ENCODE results near the gene SH3BGRL2.

Gene SH3BGRL2

GRCh38 chr6:79704200-79704599, 73.1 kb downstream of the SH3BGRL2 start:
- no peaks in the 10 kb centered on the region for H3K27me3 ChIP-seq (replicated peaks; ENCODE audit: insufficient read depth, low read length)
- H3K4me1 ChIP-seq (ENCODE audit: low read length): no peaks in the 10 kb centered on the region
- no peaks in the 10 kb centered on the region for H3K9me2 ChIP-seq (replicated peaks; ENCODE audit: insufficient read depth, low read length)
- H2AFZ ChIP-seq (ENCODE audit: low read length): no peak overlapping the region
- no peaks in the 10 kb centered on the region for H3K9me3 ChIP-seq (replicated peaks; ENCODE audit: insufficient read depth, low read length)
- TF ChIP-seq EZH2phosphoT487 (IDR thresholded peaks at IDR 0.05; ENCODE audit: low read length): no peak
- H3F3A ChIP-seq (ENCODE audit: insufficient read depth, low read length): no peaks in the 10 kb centered on the region
- H3K9ac ChIP-seq (ENCODE audit: low read length): no peak overlapping the region
- no peak overlapping the region for H3K4me3 ChIP-seq (ENCODE audit: low read length)
- no peaks in the 10 kb centered on the region for H3K79me2 ChIP-seq (ENCODE audit: low read length)
- H3K27ac ChIP-seq (ENCODE audit: low read length): no peak overlapping the region
- no peaks in the 10 kb centered on the region for H4K20me1 ChIP-seq (ENCODE audit: insufficient read depth, low read length)
- H3K4me2 ChIP-seq (ENCODE audit: low read depth, low read length): no peak overlapping the region
- no peaks in the 10 kb centered on the region for H3K36me3 ChIP-seq (replicated peaks; ENCODE audit: insufficient read depth, low read length)
- no peak for DNase-seq

DNA sequence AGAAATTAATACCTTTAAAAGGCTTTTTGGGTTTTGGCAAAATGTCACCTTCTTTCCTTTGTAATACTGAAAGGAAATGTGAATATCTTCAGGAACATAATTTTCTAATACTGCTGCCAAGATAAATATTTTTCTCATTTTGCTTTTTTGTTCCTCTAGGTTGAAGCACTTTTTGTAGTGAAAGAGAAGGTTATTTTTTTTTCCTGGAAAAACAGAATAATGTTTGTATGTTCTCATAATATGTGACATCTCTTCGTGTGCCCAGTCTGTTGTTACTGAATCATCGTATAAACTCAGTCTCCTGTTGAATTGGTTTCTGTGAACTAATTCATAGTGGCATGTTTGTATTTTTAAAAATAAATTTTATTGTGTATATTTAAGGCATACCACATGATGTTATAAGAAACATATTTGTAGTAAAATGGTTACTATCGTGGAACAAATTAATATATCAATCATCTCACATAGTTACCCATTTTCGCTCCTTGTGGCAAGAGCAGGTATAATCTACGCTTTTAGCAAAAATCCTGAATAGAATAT, 74.4 kb downstream of the SH3BGRL2 start:
- H3K36me3 ChIP-seq (replicated peaks; ENCODE audit: insufficient read depth, low read length): no peaks in the 10 kb centered on the region
- no peaks in the 10 kb centered on the region for H3K9me2 ChIP-seq (replicated peaks; ENCODE audit: insufficient read depth, low read length)
- H3K4me1 ChIP-seq (ENCODE audit: low read length): 0 out of 2 replicates have a peak, but pooled peaks cover 3% of the 10 kb centered on the region
- no peak overlapping the region for H3K4me3 ChIP-seq (ENCODE audit: low read length)
- no peak overlapping the region for H2AFZ ChIP-seq (ENCODE audit: low read length)
- TF ChIP-seq CTCF (IDR thresholded peaks at IDR 0.05; ENCODE audit: low read length): no peak
- no peak for TF ChIP-seq EZH2 (optimal IDR thresholded peaks at IDR 0.05; ENCODE audit: low read depth, low read length)
- TF ChIP-seq EZH2phosphoT487 (IDR thresholded peaks at IDR 0.05; ENCODE audit: low read length): no peak
- no peaks in the 10 kb centered on the region for H3F3A ChIP-seq (ENCODE audit: insufficient read depth, low read length)
- no peak overlapping the region for H3K27ac ChIP-seq (ENCODE audit: low read length)
- H3K9ac ChIP-seq (ENCODE audit: low read length): no peak overlapping the region
- H4K20me1 ChIP-seq (ENCODE audit: insufficient read depth, low read length): no peaks in the 10 kb centered on the region
- no peak for DNase-seq
- no peaks in the 10 kb centered on the region for H3K79me2 ChIP-seq (ENCODE audit: low read length)
- H3K4me2 ChIP-seq (ENCODE audit: low read depth, low read length): no peak overlapping the region
- H3K27me3 ChIP-seq (replicated peaks; ENCODE audit: insufficient read depth, low read length): no peaks in the 10 kb centered on the region
- no peaks in the 10 kb centered on the region for H3K9me3 ChIP-seq (replicated peaks; ENCODE audit: insufficient read depth, low read length)

DNA sequence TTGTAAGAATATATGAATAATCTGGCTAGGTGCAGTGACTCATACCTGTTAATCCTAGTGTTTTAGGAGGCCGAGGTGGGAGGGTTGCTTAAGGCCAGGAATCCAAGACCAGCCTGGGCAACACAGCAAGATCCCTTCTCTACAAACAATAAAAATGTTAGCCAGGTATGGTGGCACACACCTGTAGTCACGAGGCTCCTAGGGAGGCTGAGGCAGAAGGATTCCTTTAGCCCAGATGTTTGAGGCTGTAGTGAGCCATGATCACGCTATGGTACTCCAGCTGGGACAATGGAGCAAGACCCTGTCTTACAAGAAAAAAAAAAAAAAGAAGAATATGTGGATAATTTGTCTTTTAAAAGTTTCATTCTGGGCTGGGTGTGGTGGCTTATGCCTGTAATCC, 75.4 kb downstream of the SH3BGRL2 start:
- Histone ChIP-seq H3K27ac (ENCODE audit: low read length) (no peak overlapping the region), H3K79me2 (ENCODE audit: low read length) (no peaks in the 10 kb centered on the region), H4K20me1 (ENCODE audit: insufficient read depth, low read length) (no peaks in the 10 kb centered on the region), H3K4me3 (ENCODE audit: low read length) (no peak overlapping the region), H3K36me3 (replicated peaks; ENCODE audit: insufficient read depth, low read length) (no peaks in the 10 kb centered on the region), H2AFZ (ENCODE audit: low read length) (no peak overlapping the region), H3K4me2 (ENCODE audit: low read depth, low read length) (no peak overlapping the region), H3K9ac (ENCODE audit: low read length) (no peak overlapping the region), H3F3A (ENCODE audit: insufficient read depth, low read length) (no peaks in the 10 kb centered on the region), H3K9me2 (replicated peaks; ENCODE audit: insufficient read depth, low read length) (no peaks in the 10 kb centered on the region), H3K27me3 (replicated peaks; ENCODE audit: insufficient read depth, low read length) (no peaks in the 10 kb centered on the region), H3K4me1 (ENCODE audit: low read length) (0 out of 2 replicates have a peak, but pooled peaks cover 6% of the 10 kb centered on the region), H3K9me3 (replicated peaks; ENCODE audit: insufficient read depth, low read length) (no peaks in the 10 kb centered on the region)
- DNase-seq: no peak
- no peak for TF ChIP-seq EZH2 (optimal IDR thresholded peaks at IDR 0.05; ENCODE audit: low read depth, low read length)
- TF ChIP-seq EZH2phosphoT487 (IDR thresholded peaks at IDR 0.05; ENCODE audit: low read length): no peak
- no peak for TF ChIP-seq CTCF (IDR thresholded peaks at IDR 0.05; ENCODE audit: low read length)

GRCh38 chr6:79707621-79708020, 76.5 kb downstream of the SH3BGRL2 start:
- no peak overlapping the region for H3K9ac ChIP-seq (ENCODE audit: low read length)
- H3K27ac ChIP-seq (ENCODE audit: low read length): no peak overlapping the region
- no peak overlapping the region for H2AFZ ChIP-seq (ENCODE audit: low read length)
- H3K9me2 ChIP-seq (replicated peaks; ENCODE audit: insufficient read depth, low read length): no peaks in the 10 kb centered on the region
- H3K4me1 ChIP-seq (ENCODE audit: low read length): 0 out of 2 replicates have a peak, but pooled peaks cover 6% of the 10 kb centered on the region
- no peak for TF ChIP-seq CTCF (IDR thresholded peaks at IDR 0.05; ENCODE audit: low read length)
- TF ChIP-seq EZH2phosphoT487 (IDR thresholded peaks at IDR 0.05; ENCODE audit: low read length): no peak
- TF ChIP-seq EZH2 (optimal IDR thresholded peaks at IDR 0.05; ENCODE audit: low read depth, low read length): no peak
- H3K36me3 ChIP-seq (replicated peaks; ENCODE audit: insufficient read depth, low read length): no peaks in the 10 kb centered on the region
- H3K27me3 ChIP-seq (replicated peaks; ENCODE audit: insufficient read depth, low read length): no peaks in the 10 kb centered on the region
- no peak overlapping the region for H3K4me3 ChIP-seq (ENCODE audit: low read length)
- no peak overlapping the region for H3K4me2 ChIP-seq (ENCODE audit: low read depth, low read length)
- H3F3A ChIP-seq (ENCODE audit: insufficient read depth, low read length): no peaks in the 10 kb centered on the region
- DNase-seq: no peak
- no peaks in the 10 kb centered on the region for H3K9me3 ChIP-seq (replicated peaks; ENCODE audit: insufficient read depth, low read length)
- no peaks in the 10 kb centered on the region for H4K20me1 ChIP-seq (ENCODE audit: insufficient read depth, low read length)
- H3K79me2 ChIP-seq (ENCODE audit: low read length): no peaks in the 10 kb centered on the region

Measured in MM.1S (cell line).